GM23248 (cell line): ENCODE data around the gene ARMS2. TPM values are rescaled to one million over a fixed set of nuclear protein-coding genes. Genes with fewer than 3 reads are reported as not detected.

ENCODE experiments used
- DNase-seq: peaks from one replicate; pipeline ENCODE4 v3.0.0-alpha.2; 2015
- H2AFZ ChIP-seq: fragments of 200-600 bp; sonication (generic); 2 replicates; pipeline ENCODE4 v1.6.1; 2016; ENCODE audit warnings: antibody characterized with exemption
- H3F3A ChIP-seq: fragments of 200-600 bp; sonication (generic); 2 replicates; pipeline ENCODE4 v1.6.1; 2016; ENCODE audit warnings: mild to moderate bottlenecking, antibody characterized with exemption, mixed run types; ENCODE audit not compliant: insufficient read depth
- H3K27ac ChIP-seq: fragments of 200-600 bp; sonication (generic); 2 replicates; pipeline ENCODE4 v1.5.1; 2016; ENCODE audit warnings: mild to moderate bottlenecking
- H3K27me3 ChIP-seq: fragments of 200-600 bp; sonication (generic); replicated peaks from 2 replicates; pipeline ENCODE4 v1.6.1; 2016; ENCODE audit warnings: mild to moderate bottlenecking; ENCODE audit not compliant: insufficient read depth
- H3K36me3 ChIP-seq: fragments of 200-600 bp; sonication (generic); 2 replicates; pipeline ENCODE4 v1.6.1; 2016; ENCODE audit warnings: low read depth, mild to moderate bottlenecking
- H3K4me1 ChIP-seq: fragments of 200-600 bp; sonication (generic); 2 replicates; pipeline ENCODE4 v1.6.1; 2016; ENCODE audit warnings: mild to moderate bottlenecking; ENCODE audit not compliant: insufficient read depth
- H3K4me2 ChIP-seq: fragments of 200-600 bp; sonication (generic); one replicate; pipeline ENCODE4 v1.6.1; 2016; ENCODE audit warnings: mild to moderate bottlenecking; ENCODE audit not compliant: unreplicated experiment
- H3K4me3 ChIP-seq: fragments of 200-600 bp; sonication (generic); 2 replicates; pipeline ENCODE4 v1.5.1; 2016; ENCODE audit warnings: mild to moderate bottlenecking
- H3K79me2 ChIP-seq: fragments of 200-600 bp; sonication (generic); 2 replicates; pipeline ENCODE4 v1.6.1; 2016; ENCODE audit warnings: mild to moderate bottlenecking; ENCODE audit not compliant: insufficient read depth
- H3K9ac ChIP-seq: fragments of 200-600 bp; sonication (generic); 2 replicates; pipeline ENCODE4 v1.6.1; 2016; ENCODE audit warnings: mild to moderate bottlenecking
- H3K9me2 ChIP-seq: fragments of 200-600 bp; sonication (generic); 2 replicates; pipeline ENCODE4 v1.6.1; 2016; ENCODE audit warnings: mixed run types, mild to moderate bottlenecking, moderate library complexity; ENCODE audit not compliant: insufficient read depth
- H3K9me3 ChIP-seq: fragments of 200-600 bp; sonication (generic); one replicate; pipeline ENCODE4 v1.6.1; 2017; ENCODE audit warnings: low read depth
- H4K20me1 ChIP-seq: fragments of 200-600 bp; sonication (generic); 2 replicates; pipeline ENCODE4 v1.6.0; 2016; ENCODE audit not compliant: insufficient read depth
- EZH2 ChIP-seq: fragments of 200-600 bp; sonication (generic); IDR thresholded peaks from 2 replicates; pipeline ENCODE4 v1.6.1; 2018; ENCODE audit warnings: antibody characterized with exemption, mild to moderate bottlenecking; ENCODE audit not compliant: insufficient read depth, poor library complexity, severe bottlenecking
- EZH2phosphoT487 ChIP-seq: fragments of 200-600 bp; sonication (generic); IDR thresholded peaks from 2 replicates; pipeline ENCODE4 v1.6.1; 2018; ENCODE audit warnings: antibody characterized with exemption, moderate library complexity, mild to moderate bottlenecking, low read depth; ENCODE audit not compliant: insufficient read depth
- WGBS, 2 experiments: methylation state at CpG; one replicate each; pipeline ENCODE4 v1.1.6; 2015 to 2017; ENCODE audit warnings: low lambda C conversion rate in 2 of 2, low coverage in 1 of 2; ENCODE audit errors: missing lambda C conversion rate in 2 of 2; 5-methylcytosine and 5-hydroxymethylcytosine counted together
- in situ Hi-C: fragments of 300-500 bp; cut with MboI; formaldehyde crosslinking; loops from 2 replicates; pipeline ENCODE4 v1.15.0; 2020
- polyA plus RNA-seq: library from polyadenylated mRNA; unstranded; fragments of >200 nt; fragmentation: Nextera tagmentation; extraction: Ambion mirVana; gene quantifications from 2 replicates; pipeline ENCODE4 v1.2.1, GENCODE V29; 2016
- total RNA-seq: library from RNA; depleted of rRNA; stranded (reverse); fragments of >200 nt; shearing (Covaris generic); gene quantifications from 2 replicates; pipeline ENCODE4 v1.2.3, GENCODE V29; 2014

The ARMS2 gene
- total and polyA plus RNA-seq, 2 experiments from 2014 or later: not detected

GRCh38 chr10:122427280-122427679 is 27.2 kb upstream of the ARMS2 start:
- Histone ChIP-seq H3K27me3 (no peaks in the 10 kb centered on the region), H3K36me3 (peaks cover 19% of the 10 kb centered on the region), H3K4me2 (no peak overlapping the region), H3K27ac (no peak overlapping the region), H3K4me3 (no peak overlapping the region), H3K79me2 (no peaks in the 10 kb centered on the region), H4K20me1 (no peaks in the 10 kb centered on the region), H3K9me3 (no peaks in the 10 kb centered on the region), H3K9ac (no peak overlapping the region), H3K9me2 (no peaks in the 10 kb centered on the region), H3F3A (no peaks in the 10 kb centered on the region; the same call in 1 of the 2 replicates), H3K4me1 (no peaks in the 10 kb centered on the region), H2AFZ (no peak overlapping the region)
- TF ChIP-seq EZH2phosphoT487: no peak
- TF ChIP-seq EZH2: no peak
- in situ Hi-C loops: no loop called here
- DNase-seq: no peak
- 93 to 98% methylated on average over 2 of the region's 2 CpGs for WGBS, 2 experiments

- peak; percentile 72 for DNase-seq
- 31 to 37% methylated on average over 3 of the region's 3 CpGs for WGBS, 2 experiments
- Histone ChIP-seq H3K79me2 (no peaks in the 10 kb centered on the region), H4K20me1 (no peaks in the 10 kb centered on the region), H2AFZ (no peak overlapping the region), H3K36me3 (peaks cover 2% of the 10 kb centered on the region; the same call in 1 of the 2 replicates), H3F3A (no peaks in the 10 kb centered on the region), H3K27ac (no peak overlapping the region), H3K4me1 (no peaks in the 10 kb centered on the region), H3K9me3 (no peaks in the 10 kb centered on the region), H3K9ac (no peak overlapping the region), H3K9me2 (no peaks in the 10 kb centered on the region), H3K4me3 (no peak overlapping the region), H3K4me2 (no peak overlapping the region), H3K27me3 (no peaks in the 10 kb centered on the region)
- no peak for TF ChIP-seq EZH2phosphoT487
- TF ChIP-seq EZH2: no peak
- in situ Hi-C loops: loop anchor here (10.0 kb wide), 2 partner anchors 91 to 141 kb away; no protein-coding TSS in a partner anchor
Measured at GRCh38 chr10:122435212-122435827, 19.1 kb upstream of the ARMS2 start.

- no peaks in the 10 kb centered on the region for H3K36me3 ChIP-seq
- in situ Hi-C loops: loop anchor here (10.0 kb wide), 1 partner anchor 123 kb away; the partner anchor contains the start of gene DMBT1
- no peaks in the 10 kb centered on the region for H3K9me2 ChIP-seq
- no peaks in the 10 kb centered on the region for H3K27me3 ChIP-seq
- no peaks in the 10 kb centered on the region for H3K79me2 ChIP-seq
- no peaks in the 10 kb centered on the region; the same call in 1 of the 2 replicates for H3F3A ChIP-seq
- H2AFZ ChIP-seq: peak overlapping the region; percentile 31; the same call in 1 of the 2 replicates
- 53 to 57% methylated on average over 7 of the region's 7 CpGs for WGBS, 2 experiments
- peak overlapping the region; percentile 1; the same call in 1 of the 2 replicates for H3K9ac ChIP-seq
- peaks cover 8% of the 10 kb centered on the region for H3K4me1 ChIP-seq
- peak overlapping the region; percentile 4; the same call in 1 of the 2 replicates for H3K27ac ChIP-seq
- no peaks in the 10 kb centered on the region for H4K20me1 ChIP-seq
- H3K4me2 ChIP-seq: peak overlapping the region; percentile 5
- no peaks in the 10 kb centered on the region for H3K9me3 ChIP-seq
- TF ChIP-seq EZH2 (no peak), EZH2phosphoT487 (no peak)
- peak; percentile 79 for DNase-seq
- H3K4me3 ChIP-seq: no peak overlapping the region
Measured at GRCh38 chr10:122441961-122442360, 12.5 kb upstream of the ARMS2 start.

- H3K4me1 ChIP-seq: peaks cover 8% of the 10 kb centered on the region
- 81 to 100% methylated on average over 1 of the region's 1 CpG for WGBS, 2 experiments
- no peaks in the 10 kb centered on the region for H3K36me3 ChIP-seq
- H4K20me1 ChIP-seq: no peaks in the 10 kb centered on the region
- DNase-seq: peak; percentile 30
- H3K9me3 ChIP-seq: no peaks in the 10 kb centered on the region
- no peak overlapping the region for H3K9ac ChIP-seq
- no peak overlapping the region for H3K4me3 ChIP-seq
- no peak overlapping the region for H3K4me2 ChIP-seq
- no peaks in the 10 kb centered on the region for H3K79me2 ChIP-seq
- no peaks in the 10 kb centered on the region for H3K27me3 ChIP-seq
- in situ Hi-C loops: loop anchor here (10.0 kb wide), 1 partner anchor 119 kb away; the partner anchor contains the start of gene DMBT1
- no peaks in the 10 kb centered on the region; the same call in 1 of the 2 replicates for H3F3A ChIP-seq
- no peak for TF ChIP-seq EZH2phosphoT487
- H3K27ac ChIP-seq: no peak overlapping the region
- H3K9me2 ChIP-seq: no peaks in the 10 kb centered on the region
- no peak overlapping the region for H2AFZ ChIP-seq
Measured at GRCh38 chr10:122445469-122445868, 9.0 kb upstream of the ARMS2 start.
